GM21367 (cell line): Measurements from ENCODE around the gene DBNL.

ENCODE experiments used
- ATAC-seq: cut with Tn5 transposase; IDR thresholded peaks from one replicate; pipeline ENCODE4 v1.9.1; 2021; ENCODE audit not compliant: unreplicated experiment

Gene DBNL

DNA sequence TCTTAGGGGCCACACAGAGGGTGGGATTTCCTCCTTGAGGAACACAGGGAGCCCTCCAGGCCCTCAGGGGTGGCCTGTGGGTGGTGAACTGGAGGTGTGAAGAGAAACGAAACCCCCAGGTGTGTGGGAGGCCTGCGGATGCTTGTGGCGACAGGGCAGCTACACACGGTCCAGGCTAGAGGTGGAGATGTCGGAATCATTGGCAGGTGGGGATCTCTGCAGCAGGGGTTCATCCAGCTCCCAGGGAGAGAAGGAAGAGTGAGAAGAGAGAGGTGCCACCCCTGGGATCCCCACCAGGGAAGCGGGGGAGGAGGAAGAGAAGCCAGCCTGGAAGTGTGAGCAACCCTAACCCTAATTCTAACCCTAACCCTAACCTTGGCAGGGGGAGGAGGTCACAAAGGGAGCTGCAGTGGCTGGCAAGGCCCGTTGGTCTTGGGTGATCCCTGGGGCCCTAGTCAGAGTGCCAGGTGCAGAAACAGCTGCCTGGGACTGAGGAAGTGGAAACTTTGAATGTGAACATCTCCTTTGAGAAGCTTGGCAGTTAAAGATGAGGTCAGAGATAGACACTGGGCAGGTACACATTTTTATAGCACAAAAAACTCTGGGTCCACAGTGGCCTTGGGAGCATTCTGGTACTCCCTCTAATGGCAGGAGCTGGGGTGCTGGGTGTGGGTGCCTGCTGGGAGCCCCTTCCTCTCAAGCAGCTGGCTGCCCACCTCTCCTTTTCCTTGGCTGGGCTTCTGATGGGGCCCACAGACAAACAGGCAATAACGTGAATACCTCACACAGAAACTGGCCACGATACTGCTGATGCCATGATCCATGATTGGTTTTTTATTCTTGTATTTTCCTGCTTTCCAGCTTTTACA is 52.8 kb downstream of the DBNL start:
- peak; percentile 56 for ATAC-seq

DNA sequence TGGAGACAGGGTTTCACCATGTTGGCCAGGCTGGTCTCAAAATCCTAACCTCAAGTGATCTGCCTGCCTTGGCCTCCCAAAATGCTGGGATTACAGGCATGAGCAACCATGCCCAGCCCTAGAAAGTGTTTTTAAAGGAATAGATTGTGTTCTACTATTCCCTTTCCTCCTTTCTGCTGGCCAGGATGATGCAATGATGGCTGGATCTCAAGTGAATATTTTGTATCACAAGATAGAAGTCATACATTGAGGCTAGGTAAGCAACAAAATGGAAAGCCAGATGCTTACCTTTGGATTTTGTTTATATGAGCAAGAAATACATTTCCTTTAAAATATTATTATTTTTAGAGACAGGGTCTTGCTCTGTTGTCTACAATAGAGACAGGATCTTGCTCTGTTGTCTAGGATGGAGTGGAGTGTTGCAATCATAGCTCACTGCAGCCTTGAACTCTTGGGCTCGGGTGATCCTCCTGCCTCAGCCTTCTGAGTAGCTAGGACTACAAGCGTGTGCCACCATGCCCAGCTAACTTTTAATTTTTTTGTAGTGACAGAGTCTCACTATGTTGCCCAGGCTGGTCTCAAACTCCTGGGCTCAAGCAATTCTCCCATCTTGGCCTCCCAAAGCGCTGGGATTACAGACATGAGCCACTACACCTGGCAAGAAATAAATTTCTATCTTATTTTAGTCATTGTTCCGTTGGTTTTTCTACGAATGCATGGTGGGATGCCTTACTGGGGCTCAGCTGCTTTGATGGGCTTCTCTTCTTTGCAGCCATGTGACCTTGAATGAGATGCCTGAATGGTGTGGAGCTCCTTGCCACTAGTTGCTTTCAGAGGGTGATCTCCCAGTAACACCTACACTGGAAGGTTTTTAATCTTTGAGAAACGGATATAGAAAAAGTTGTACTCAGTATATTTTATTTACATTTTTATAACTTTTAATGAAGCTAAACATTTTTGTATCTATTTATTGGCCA is 53.9 kb downstream of the DBNL start:
- no peak for ATAC-seq

DNA sequence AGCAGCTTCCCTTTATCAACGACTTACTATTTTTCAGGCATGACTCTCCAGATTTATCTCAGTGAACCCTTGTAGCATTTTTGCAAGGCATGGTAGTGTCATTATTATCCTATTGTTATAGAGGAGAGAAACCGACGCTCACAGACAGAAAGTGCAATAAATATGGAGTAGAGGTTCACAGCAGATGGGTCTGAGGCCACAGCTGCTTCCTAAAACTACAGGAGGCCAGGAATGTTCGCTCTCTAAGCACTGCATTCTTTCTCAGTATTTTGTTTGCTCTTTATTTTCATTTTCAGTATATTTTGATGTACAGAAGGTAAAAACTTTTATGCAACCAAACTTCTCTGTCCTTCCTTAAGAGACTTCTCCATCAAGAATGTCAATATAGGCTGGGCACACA is 55.2 kb downstream of the DBNL start:
- no peak for ATAC-seq

DNA sequence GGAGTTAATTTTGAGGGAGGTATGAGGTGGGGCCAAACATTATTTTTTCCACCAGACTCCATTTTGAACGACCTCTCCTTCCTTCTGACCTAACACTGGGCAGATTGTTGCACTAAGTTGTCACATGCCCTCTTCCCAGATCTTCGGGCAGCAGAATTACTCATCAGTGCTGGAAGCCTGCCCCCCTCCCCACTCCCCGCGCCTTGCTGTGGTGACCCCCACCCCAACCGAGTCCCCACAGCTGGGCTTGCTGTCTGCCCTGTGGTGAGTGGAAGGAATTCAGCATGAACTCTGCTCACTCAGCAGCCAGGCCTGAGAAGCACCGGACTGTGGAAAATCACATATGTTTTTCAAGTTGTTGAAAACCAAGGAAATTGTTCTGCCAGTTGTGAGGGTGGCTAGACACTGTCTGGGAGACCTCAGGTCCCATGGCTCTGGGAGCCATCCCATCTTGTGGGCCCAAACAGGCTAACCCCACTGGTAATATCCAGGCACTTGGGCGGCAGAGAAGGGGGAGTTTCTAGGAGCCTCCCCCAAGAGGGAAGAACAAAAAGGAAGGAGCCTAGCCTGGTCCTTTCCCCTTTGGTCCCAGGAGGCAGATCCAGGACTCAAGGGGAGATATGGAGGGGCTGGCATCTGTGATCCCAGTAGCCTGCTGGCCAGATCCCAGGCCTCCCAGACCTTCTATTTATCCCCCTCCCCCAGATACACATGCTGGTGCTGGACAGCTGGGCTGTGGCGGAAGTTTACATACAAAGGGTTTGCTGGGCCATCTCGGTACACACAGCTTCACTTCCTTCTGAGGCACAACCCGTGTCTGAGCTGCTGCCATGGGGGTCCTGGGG is 56.2 kb downstream of the DBNL start:
- no peak for ATAC-seq

DNA sequence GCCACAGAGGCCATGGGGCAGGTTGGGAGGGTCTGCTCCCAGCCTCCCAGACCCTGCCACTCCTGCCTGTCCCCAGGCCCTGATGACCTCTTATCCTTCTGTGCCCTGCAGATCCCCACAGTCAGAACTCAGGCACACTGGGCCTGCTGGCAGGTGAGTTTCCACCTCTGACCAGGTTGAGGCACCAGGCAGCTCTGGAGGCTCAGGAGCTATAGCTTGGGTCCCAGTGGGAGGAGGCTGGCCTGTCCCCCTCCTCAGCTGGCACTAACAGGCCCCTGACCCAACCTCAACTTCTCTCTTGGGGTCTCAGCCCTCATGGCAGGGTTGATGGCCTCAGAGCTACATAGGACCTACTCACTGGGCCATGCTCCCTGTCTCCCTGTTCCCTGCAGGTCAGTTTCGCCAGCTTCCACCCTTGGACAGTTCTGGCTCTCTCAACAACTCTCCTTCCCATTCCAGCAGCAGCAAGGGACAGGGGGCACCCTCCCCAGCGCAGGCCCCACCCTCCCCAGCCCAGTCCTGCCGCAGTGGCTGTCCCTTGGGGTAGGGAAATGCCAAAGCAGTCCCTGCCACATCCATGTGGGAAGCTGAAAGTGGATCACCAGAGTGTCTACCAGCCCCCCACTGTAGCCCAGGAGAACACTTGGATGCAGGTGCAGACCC is 56.9 kb downstream of the DBNL start:
- ATAC-seq = no peak

DNA sequence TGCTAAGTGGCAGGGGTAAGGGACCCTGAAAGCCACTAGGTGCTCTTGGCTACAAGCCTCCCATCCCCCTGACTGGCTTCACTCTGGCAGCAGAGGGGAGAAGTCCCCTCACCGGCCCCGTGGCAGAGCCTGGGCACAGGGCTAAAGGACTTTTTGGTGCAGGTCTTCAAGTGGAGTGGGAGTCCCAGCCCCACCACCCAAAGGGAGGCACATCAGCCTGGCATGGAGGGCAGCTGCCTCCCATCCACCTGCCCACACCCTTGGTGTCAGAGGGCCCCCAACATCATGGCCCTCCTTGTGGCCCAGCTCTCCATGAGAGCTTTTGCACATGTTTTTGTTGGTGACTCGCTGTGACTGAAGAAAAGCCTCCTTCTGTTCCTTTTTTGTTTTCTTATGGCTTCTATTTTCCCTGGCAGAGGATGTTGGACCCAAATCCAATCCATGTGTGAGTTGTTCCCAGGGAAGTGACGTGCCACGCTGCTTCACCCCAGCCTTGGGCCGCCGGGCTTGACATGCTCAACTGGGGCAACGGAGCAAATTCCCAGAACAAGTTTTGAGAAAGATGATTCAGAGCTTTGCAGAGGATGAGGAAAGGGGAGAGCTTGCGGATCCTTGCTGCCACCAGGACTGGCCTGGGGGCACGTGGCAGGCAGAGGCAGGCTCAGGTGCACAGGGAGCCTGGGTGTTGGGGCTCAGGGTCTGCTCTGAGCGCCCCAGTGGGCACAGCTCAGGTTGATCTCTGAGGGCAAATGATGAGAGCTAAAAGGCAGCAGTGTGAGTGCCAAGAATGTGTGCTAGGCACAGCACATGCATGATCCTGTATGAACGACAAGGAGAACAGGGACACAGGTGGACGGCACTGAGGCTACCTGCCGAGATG is 57.7 kb downstream of the DBNL start:
- ATAC-seq = no peak

DNA sequence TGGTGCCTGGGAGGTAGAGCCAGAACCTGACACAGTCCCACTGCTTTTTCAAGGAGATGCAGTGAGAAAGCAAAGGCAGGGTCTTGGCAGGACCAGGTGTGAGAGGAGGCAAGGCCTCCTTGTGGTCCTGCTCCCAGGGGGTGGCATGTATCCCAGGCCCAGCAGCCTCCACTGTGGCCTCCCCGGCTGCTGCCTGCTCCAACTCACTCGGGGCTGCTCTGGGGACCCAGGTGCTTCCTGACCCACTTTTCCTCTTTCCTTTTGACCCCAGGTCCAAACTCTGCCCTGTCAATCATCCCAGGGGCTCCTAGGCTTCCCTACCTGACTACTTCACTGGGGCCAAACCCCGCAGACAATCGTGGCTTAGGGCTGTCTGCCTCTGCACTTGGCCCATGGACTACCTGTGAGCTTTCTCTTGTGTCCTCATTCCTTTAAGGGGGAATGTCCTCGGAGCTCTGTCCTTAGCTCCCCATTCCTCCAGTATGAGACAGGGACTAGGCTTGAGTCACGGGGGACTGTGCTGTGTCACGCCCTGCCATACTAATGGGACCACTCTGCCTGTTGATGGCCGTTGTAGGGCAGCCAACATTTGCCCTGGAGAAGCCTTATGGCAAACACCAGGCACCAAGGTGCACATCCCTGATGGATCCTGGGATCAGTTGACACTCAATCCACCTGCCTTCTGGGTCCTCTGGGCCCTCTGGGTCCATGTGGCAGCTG is 58.5 kb downstream of the DBNL start:
- no peak for ATAC-seq

DNA sequence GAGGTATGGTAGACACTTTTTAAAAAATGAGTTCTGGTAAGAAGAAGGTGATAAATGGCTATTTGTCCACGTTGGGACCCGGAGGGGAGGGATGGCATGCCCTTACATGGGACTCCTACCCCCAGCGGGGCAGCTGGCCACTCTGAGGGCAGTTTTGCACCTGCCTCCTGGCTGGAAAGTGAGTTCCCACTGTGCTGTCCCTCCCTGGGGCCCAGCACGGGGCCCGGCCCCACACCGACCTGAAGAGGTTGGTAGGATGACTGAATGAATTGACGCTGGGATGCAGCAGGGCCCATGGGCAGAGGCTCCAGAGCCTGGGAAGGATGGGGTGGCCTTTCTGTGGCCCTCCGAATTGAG is 59.0 kb downstream of the DBNL start:
- ATAC-seq = no peak

DNA sequence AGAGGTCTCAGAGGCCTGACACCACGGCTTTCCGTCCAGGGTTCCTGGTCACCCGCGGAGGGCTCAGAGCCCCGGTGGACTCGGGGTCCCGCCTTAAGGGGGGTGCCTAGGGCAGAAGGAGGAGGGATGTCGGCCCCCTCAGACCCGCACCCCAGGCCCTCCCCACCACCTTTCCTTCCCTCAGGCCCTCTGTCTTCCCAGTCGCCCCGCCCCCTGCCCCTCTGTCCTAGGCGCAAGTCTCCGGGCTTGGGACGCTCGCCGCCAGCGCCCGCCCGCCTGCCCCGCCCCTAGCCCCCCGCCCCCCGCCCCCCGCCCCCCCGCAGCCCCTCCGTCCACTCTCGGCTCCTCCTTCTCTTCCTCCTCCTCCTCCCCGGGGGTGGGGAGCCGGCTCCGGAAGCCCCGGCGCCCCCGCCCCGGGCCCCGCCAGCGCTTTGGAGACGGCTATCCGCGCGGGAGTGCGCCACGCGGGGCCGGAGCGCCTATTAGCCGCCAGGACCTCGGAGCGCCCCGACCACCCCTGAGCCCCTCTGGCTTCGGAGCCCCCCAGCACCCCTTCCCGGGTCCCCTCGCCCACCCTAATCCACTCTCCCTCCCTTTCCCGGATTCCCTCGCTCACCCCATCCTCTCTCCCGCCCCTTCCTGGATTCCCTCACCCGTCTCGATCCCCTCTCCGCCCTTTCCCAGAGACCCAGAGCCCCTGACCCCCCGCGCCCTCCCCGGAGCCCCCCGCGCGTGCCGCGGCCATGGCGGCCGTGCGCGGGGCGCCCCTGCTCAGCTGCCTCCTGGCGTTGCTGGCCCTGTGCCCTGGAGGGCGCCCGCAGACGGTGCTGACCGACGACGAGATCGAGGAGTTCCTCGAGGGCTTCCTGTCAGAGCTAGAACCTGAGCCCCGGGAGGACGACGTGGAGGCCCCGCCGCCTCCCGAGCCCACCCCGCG is 59.7 kb downstream of the DBNL start, which contains the start of gene AEBP1:
Gene AEBP1, plus strand, starts transcription at position 423 of the 937 bp plus-strand sequence. Its CDS starts 321 bp downstream, at position 744.
- no peak for ATAC-seq

DNA sequence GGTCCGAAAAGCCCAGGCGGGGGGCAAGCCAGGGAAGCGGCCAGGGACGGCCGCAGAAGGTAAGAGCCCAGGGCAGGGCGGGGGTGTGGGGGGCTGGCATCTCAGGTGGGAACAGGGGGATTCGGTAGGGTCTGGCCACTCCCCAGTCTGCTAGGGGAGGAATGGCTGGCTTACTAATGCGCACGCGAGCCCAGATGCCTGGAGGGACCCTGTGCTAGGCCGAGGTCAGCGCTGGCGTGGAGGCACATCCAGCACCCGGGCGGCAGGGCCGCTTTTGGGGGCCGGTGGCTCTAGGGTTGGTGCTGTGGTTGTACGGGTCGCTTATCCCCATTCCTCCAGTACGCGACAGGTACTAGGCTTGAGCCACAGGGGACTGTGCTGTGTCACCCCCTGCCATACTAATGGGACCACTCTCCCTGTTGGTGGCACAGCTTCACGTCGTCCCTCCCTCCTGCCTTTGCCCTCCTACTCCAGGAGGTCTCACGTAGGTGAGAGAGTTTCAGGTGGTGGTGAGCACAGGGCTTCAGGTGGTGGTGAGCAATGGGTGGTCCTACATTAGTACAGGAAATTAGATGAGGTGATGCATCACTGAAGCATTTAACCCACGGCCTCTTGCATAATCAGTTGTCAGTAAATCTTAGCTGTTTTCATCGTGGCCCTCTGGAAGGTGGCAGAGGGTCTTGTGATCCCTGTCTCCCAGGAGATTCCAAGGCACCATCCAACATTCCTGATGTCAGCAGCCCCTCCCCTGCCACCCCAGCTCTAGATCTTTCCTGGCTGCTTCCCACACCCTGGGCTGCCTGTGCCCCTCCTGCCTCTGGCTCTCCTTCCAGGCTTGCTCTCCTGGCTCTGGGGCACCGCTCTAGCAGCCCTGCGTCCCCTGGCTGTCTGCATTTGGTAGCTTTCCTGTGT is 60.6 kb downstream of the DBNL start:
- no peak for ATAC-seq

DNA sequence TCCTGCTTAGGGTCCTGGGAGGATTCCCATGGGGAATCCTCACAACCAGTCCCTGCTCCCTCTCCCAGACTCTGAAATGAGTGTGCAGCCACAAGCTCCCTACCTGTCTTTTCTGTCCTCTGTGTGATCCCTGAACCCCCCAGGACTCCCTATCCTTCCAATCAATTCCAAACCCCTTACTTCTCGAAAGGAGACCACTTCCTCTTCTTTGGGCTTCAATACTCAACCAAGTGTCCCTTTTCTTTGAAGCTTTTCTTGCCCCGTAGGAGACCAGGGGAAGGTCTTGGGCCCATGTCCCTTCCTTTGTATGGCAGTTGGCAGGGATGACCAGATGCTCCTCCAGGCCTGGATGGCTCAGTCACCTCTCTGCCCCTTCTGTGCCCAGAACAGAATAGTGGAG is 61.3 kb downstream of the DBNL start:
- no peak for ATAC-seq

DNA sequence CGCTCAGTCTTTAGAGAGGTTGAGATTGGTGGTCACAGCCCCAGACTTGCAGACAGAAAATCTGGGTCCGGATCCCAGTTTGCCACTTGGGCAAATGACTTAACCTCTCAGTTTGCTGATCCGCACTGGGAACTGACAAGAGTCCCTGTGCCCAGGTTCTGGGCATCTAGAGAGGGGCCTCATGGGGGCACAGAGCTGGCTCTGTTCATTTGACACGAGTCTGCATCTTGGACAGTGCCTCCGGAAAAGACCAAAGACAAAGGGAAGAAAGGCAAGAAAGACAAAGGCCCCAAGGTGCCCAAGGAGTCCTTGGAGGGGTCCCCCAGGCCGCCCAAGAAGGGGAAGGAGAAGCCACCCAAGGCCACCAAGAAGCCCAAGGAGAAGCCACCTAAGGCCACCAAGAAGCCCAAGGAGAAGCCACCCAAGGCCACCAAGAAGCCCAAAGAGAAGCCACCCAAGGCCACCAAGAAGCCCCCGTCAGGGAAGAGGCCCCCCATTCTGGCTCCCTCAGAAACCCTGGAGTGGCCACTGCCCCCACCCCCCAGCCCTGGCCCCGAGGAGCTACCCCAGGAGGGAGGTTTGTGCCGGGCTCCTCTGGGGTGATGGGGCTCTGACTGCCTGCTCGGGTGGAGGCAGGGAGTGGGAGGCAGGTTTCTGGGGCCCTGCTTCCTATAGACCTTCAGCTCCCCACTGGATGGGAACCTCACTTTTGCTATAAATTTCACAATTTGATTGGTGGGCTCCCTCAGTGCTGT is 62.0 kb downstream of the DBNL start:
- no peak for ATAC-seq

DNA sequence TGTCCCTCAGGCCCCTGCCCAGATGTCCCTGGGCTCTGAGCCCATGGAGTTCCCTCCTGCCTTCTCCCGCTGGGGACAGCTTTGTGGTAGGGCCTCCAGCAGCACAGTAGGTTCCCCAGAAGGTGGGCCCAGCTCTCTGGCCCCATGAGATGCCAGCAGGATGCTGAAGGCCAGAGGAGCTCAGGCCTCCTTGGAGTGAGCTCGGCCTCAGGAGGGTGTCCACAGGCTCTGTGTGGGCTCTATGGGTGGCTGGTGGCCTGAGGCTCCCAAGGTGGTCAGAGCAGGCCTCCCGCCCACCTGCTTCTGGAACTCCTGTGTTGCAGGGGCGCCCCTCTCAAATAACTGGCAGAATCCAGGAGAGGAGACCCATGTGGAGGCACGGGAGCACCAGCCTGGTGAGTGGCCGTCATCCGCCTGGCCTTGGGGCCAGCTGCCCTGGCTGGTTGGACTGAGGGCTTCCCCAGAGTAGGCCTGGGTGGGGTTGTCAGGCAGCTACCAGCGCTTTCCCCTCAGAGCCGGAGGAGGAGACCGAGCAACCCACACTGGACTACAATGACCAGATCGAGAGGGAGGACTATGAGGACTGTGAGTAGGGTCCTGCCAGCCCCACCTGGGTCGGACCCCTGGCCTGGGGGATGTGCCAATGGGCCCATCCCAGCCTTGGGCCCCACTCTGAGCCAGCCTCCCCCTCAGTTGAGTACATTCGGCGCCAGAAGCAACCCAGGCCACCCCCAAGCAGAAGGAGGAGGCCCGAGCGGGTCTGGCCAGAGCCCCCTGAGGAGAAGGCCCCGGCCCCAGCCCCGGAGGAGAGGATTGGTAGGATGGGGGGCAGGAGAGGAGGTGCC is 62.8 kb downstream of the DBNL start:
- ATAC-seq = no peak

DNA sequence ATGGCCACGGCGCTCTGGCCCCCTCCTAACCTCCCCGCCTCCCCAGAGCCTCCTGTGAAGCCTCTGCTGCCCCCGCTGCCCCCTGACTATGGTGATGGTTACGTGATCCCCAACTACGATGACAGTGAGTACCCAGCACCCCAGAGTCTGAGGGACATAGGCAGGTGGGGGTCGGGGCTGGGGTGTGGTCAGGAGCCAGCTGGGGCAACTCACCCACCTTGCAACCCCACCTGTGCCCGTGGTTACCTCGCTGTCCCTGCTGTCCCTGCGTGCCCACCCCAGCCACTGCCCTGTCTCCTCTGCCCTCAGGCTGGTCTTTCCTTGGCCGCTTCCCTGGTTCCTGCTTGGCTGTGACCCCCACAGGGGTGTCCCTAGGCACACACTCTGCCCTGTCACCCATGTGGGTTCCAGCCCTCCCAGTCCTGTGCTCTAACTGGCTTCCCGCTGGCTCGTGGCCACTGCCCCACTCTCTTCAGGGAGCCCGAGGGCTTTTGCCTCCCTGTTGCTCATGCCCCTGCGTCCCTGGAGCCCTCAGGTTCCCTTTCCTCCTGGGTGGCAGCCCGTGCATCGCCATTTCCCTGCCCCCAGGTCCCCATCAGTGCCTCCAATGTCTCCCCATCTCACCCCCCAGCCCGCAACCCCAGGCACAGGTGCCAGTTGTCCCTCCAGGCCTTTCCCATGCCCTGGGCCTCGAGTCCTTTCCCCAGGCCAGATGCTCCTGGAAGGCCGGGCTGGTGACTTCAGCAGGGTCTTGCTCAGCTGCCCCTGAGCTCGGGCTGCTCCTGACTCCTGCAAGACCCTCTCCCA is 63.7 kb downstream of the DBNL start:
- no peak for ATAC-seq
